NCI-H1048 (cell line): Measurements from ENCODE around the gene ECE1.

Experiments used
- DNase-seq: peaks from one replicate; lab custom pipeline; 2025; lab: John Stamatoyannopoulos, UW

Gene ECE1

DNA sequence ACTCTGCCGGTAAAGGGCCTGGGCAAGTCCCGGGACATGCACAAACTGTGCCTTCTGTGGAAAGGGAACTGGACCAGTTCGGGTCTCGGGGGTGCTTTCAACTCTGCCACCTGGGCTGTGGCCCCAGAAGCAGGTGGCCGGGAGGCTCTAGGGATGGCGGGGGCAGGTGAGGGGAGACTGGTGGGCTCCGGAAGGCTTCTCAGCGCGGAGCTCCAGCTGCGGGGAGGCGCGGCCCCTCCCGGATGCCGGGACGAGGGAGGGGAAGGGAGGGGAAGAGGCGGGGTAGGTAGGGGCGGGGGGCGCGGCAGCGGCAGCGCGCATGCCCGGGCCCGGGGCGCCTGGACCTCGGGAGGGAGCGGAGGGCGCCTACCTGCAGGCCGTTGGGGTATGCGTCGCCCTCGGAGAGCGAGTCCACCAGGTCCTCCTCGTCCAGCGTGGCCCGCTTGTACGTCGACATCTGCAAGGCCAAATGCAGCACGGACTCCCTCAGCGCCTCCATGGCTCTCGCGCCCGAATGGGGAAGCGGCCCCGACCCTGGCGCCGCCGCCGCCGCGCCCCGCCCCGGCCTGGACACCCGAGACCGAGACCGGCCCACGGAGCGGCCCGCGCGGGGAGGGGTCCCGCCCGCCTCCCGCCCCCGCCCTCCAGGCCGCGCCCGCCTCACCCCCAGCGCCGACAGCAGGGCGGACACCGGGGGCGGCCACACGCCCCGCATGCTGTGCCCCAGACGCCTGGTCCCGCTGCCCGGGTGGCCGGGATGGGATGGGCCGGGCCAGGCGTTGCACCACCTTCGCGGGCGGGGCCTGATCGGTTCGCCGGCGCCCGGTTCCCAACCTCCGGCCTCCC is at the start of gene ECE1:
Gene ECE1, minus strand, starts transcription at position 764 of the 846 bp plus-strand sequence. Its CDS starts 49 bp downstream, at position 715.
- no peak for DNase-seq

DNA sequence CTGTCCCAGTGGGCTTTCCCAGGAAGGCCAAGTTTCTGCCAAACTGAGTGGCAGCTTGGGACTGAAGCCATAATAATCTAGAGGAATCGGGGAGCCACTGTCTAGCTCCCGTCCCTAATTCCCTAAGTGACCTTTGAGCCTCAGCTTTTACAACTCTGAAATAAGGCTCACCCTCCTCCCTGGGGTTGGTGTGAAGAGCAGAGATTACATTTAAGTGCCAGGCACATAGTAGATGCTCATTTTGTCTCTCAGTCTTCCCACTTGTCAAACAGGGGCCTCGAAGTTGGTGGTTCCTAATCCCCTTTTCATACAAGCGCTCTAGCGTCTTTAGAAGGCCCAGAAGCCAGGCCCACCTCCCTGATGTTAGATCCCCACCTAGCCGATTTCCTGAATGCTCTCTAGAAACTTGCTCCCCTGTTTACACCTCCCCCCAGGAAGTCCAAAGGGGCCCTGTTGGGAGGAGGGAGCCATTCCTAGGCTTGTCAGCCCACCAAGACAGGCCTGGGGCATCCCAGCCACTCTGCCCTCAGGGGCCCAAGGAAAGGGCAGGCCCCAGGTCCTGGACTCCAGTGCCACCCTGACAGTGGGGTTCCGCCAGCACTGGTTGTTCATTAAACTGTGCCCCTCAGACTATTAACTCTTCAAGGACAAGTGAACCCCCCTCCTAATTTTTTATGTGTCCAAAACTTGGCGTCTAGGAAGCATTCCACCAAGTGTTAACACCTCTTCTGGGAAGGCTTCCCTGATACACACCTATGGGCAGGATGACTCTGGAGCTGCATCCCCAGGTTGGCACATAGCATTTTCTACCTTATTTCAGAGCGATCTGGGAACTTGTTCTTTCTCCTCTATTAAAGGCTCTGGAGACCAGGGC is 49.3 kb upstream of the ECE1 start:
- no peak for DNase-seq

- no peak for DNase-seq
Measured at GRCh38 chr1:21338573-21339355, 48.5 kb upstream of the ECE1 start.

- DNase-seq: no peak
Measured at GRCh38 chr1:21337928-21338572, 47.8 kb upstream of the ECE1 start.

- DNase-seq: no peak
Measured at GRCh38 chr1:21337454-21337927, 47.2 kb upstream of the ECE1 start.

- DNase-seq: no peak
Measured at GRCh38 chr1:21337010-21337437, 46.8 kb upstream of the ECE1 start.

GRCh38 chr1:21335750-21336224 is 45.5 kb upstream of the ECE1 start:
- DNase-seq: no peak

DNA sequence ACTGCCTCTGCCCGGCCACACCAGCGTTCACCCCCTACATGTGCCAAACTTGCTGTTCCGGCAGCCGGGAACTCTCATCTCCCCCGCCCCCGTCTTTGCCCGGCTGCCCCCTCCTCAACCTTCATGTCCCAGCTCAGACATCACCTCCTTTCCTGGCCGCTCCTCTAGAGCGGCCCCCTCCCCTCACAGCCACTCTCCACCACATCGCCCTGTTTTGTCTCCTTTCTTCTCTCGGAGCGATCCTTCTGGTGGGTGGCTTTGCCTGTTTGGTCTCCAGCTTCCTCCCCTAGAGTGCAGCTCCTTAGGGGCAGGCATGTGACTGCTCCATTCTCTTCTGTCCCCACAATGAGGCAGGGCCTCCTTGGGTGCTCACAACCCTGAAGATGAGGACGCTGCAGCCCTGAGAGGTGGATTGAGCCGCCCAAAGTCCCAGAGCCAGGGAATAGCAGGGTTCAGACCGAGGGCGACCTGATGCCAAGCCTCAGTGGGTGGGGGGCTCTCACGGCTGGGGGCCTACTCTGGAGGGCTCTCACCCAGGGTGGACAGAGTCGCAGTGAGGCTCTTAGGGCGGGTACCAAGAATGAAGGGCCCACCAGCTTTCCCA is 44.9 kb upstream of the ECE1 start:
- DNase-seq: no peak

DNA sequence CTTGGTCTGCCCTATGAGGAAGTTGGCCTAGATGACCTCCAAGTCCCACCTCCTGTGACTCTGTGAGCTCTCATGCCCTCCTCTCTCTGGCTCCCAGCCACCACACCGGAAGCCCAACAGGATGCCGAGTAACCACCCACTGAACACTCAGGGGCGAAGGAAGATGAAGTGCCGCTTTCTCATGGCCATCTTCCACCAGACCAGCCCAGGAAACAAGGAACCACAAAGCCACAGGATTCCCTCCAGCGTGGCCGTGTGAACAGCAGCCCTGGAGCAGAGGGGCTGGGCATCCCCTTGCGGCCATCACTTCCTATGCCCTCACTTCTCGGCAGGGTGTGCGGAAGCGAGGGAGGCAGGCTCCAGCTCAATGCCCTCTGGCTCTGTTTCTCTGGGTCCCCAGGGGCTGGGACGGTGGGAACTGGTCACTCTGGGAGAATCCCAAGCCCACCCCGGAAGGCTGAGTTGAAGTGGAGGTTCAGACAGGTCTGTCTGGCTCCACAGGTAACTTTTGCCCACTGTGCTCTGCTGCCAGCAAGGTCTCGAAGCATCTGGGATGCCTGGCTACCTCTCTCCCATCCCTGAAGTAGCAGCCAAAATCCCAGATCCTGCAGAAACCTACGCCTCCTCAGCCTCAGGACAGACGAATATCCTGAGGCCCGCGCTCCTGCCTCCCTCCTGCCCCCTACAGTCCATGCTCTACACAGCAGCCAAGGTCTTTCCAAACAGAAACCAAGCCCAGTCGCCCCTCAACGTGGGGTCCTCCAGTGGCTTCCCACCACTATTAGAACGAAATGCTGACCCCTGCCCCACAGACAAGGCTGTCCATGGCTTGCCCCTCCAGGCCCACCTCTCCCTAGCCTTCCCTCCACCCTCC is 44.2 kb upstream of the ECE1 start:
- DNase-seq: no peak

DNA sequence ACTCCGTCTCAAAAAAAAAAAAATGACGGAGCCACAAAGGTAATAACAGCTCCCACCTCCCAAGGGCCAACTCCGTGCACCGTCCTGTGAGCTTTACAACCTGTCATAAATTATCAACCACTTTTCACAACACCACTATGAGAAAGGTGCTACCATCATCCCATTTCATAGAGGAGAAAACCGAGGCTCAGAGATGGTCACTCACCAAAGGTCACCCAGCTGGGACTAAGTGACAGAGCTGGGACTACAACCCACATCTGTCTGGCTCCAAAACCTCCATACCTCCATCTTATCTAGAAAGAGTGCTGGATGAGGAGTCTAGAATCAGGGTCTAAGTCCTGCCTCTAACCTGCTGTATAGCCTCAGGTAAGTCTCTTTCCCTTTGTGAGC is 43.6 kb upstream of the ECE1 start:
- no peak for DNase-seq

DNA sequence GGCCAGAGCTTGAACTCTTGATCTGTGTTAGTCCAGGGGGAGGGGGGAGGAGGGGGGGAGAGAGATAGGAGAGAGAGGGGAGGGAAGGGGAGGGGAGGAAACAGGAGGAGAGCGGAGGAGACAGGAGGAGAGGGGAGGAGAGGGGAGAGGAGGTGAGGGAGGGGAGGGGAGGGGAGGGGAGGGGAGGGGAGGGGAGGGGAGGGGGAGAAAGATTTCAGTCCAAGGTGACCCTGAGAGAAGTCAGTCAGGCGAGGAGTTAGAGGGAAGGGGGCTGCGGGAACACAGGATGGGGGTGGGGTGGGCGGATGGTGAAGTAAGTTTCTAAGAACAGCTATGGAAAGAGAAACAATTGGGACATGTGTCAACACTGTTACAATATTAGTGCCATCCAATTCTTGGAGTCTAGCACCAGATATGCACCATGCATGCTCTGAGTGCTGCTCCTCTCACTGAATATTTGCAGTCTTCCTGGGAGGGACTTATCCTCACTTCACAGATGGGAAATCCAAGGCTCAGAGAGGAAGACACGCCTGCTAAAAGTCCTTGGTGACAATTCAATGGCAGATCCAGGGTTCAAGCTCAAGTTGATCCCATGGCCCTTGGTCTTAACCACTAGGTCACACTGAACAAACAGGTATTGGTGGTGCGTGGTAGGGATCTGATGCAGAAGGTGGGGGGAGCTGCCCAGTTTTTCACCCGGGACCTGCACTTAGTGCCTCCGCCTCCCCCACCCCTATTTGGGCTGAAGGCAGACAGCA is 42.5 kb upstream of the ECE1 start:
- DNase-seq: no peak

GRCh38 chr1:21331752-21332478 is 41.7 kb upstream of the ECE1 start:
- no peak for DNase-seq

DNA sequence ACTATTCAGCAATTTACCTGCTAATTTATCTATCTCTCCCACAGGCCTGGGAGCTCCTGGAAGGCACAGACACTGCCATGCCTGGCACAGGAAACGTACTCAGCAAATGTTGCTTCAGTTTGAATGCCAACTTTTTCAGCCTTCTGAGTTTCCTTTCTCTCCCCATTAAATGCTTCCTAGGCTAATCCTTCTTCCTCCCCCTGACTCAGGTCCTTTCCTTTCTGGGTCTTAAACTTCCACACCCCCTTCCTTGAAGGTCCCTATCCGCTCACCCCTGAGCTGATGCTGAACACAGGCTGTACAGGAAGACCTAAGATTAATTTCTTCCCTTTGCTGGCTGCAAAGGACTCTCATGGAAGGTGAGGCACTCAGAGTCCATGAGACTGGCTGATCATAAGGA is 40.3 kb upstream of the ECE1 start:
- DNase-seq: no peak

- no peak for DNase-seq
Measured at GRCh38 chr1:21329209-21329844, 39.1 kb upstream of the ECE1 start.

DNA sequence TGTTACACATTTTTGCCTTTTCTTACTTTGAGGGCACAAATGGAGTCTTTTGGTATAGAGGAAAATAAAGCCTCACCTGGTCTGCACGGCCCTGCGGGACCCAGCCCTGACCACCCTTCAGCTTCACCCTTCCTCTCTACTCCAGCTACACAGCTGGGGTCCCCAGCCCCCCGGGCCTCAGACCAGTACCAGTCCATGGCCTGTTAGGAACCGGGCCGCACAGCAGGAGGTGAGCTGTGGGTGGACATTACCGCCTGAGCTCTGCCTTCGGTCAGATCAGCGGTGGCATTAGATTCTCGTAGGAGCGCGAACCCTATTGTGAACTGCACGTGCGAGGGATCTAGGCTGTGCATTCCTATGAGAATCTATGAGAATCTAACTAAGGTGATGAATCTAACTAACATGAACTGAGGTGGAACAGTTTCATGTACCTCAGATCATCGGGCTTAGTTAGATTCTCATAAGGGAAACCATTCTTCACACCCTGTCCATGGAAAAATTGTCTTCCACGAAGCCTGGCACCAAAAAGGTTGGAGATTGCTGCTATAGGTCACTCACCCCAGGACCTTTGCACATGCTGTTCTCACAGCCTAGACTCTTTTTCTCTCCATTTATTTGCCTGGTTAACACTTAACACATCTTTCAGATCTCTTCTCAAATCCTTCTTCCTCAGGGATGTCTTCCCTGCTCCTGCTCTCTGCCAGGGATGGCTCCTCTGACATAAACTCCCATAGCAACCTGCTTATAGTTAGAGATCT is 37.5 kb upstream of the ECE1 start:
- no peak for DNase-seq

DNA sequence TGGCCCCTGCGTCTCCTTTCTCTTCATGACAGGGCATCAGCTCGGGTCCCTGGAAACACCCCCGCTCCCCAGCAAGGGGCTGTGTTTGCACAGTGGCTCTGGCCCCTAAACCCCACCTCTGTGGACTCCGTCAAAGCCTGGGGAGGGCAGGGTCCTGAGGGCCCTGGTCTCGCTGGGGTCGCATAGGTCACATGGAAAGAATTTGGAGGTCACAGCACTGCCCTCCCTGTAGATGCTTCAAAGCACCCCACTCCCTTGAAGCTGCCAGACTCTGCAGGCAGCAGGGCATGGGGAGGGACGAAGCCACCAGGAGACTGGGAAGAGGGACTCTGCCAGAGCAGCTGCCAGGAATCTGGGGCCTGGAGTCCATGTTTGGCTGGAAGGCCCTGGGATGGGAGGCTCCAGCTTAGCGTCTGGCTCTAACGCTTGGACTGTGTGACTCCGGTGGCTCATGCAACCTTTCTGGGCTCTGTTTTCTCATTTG is 36.6 kb upstream of the ECE1 start:
- DNase-seq: no peak

- DNase-seq: no peak
Measured at GRCh38 chr1:21325731-21326387, 35.6 kb upstream of the ECE1 start.
